HepG2 (cell line): Measurements from ENCODE around the gene ABCC2. TPM values are rescaled to one million over a fixed set of nuclear protein-coding genes. Genes with fewer than 3 reads are reported as not detected.
A peak's percentile ranks its signal among the peaks of the same experiment; 100 is the strongest.

Source experiments
- ASH2L ChIP-seq: fragments of 300-600, 200-600 bp; sonication (generic); IDR thresholded peaks from 2 replicates; pipeline ENCODE4 v1.7.0; 2017; ENCODE audit warnings: low read depth, mild to moderate bottlenecking, moderate library complexity, mixed read lengths, low read length; ENCODE audit not compliant: insufficient read length
- DNMT3B ChIP-seq: conservative IDR thresholded peaks from 2 replicates; pipeline ENCODE4 v1.6.1; 2016; ENCODE audit warnings: missing biosample characterization, control low read depth
- KDM5A ChIP-seq: fragments of 200-600 bp; sonication (generic); IDR thresholded peaks from 2 replicates; pipeline ENCODE4 v1.7.0; 2018; ENCODE audit warnings: antibody characterized with exemption, mild to moderate bottlenecking, low read length, borderline replicate concordance
- MLXIP ChIP-seq: sonication (generic); formaldehyde crosslinking; IDR thresholded peaks from 2 replicates; pipeline ENCODE4 v1.9.0; 2021; ENCODE audit warnings: missing genetic modification reagents, borderline replicate concordance
- MNT ChIP-seq: fragments of 450-650 bp; IDR thresholded peaks from 2 replicates; pipeline ENCODE4 v1.6.1; 2016
- MXI1 ChIP-seq: IDR thresholded peaks from 3 replicates; pipeline ENCODE4 v1.6.1; 2012; ENCODE audit warnings: low read depth, low read length, inconsistent platforms, borderline replicate concordance
- MYPOP ChIP-seq: sonication (generic); formaldehyde crosslinking; IDR thresholded peaks from 2 replicates; pipeline ENCODE4 v1.8.1; 2023; ENCODE audit warnings: mild to moderate bottlenecking, moderate library complexity, missing genetic modification reagents
- PHF21A ChIP-seq: sonication (generic); formaldehyde crosslinking; IDR thresholded peaks from 2 replicates; pipeline ENCODE4 v1.5.0; 2020; ENCODE audit warnings: mild to moderate bottlenecking, missing genetic modification reagents
- PREB ChIP-seq: sonication (generic); formaldehyde crosslinking; IDR thresholded peaks from 2 replicates; pipeline ENCODE4 v1.4.0; 2020; ENCODE audit warnings: missing genetic modification reagents
- SALL1 ChIP-seq: sonication (generic); formaldehyde crosslinking; IDR thresholded peaks from 2 replicates; pipeline ENCODE4 v1.8.0; 2022; ENCODE audit warnings: mild to moderate bottlenecking, missing genetic modification reagents
- TAF1 ChIP-seq: sonication (generic); formaldehyde crosslinking; IDR thresholded peaks from 2 replicates; pipeline ENCODE4 v1.4.0; 2020; ENCODE audit warnings: missing genetic modification reagents
- TBL1XR1 ChIP-seq: fragments of 150-350 bp; IDR thresholded peaks from 2 replicates; pipeline ENCODE4 v1.6.1; 2014; ENCODE audit warnings: borderline replicate concordance, low read length; ENCODE audit not compliant: partially characterized antibody
- U2AF2 ChIP-seq: fragments of 200-400 bp; formaldehyde crosslinking; IDR thresholded peaks from 2 replicates; pipeline ENCODE4 v1.6.1; 2017; ENCODE audit warnings: low read depth, mild to moderate bottlenecking, low read length
- XRCC5 ChIP-seq: fragments of 200-400 bp; formaldehyde crosslinking; optimal IDR thresholded peaks from 2 replicates; pipeline ENCODE3; 2017; ENCODE audit warnings: mild to moderate bottlenecking, low read length
- YEATS2 ChIP-seq: sonication (generic); formaldehyde crosslinking; IDR thresholded peaks from 2 replicates; pipeline ENCODE4 v1.4.0; 2020; ENCODE audit warnings: missing genetic modification reagents, borderline replicate concordance
- ZBTB7B ChIP-seq: sonication (generic); formaldehyde crosslinking; IDR thresholded peaks from 2 replicates; pipeline ENCODE4 v1.4.0; 2020; ENCODE audit warnings: missing genetic modification reagents
- ZC3H13 ChIP-seq: sonication (generic); formaldehyde crosslinking; IDR thresholded peaks from 2 replicates; pipeline ENCODE4 v1.8.1; 2023; ENCODE audit warnings: mild to moderate bottlenecking, missing genetic modification reagents, moderate library complexity
- ZNF503 ChIP-seq: sonication (generic); formaldehyde crosslinking; IDR thresholded peaks from 2 replicates; pipeline ENCODE4 v1.4.0; 2020; ENCODE audit warnings: missing genetic modification reagents
- ZNF549 ChIP-seq: sonication (generic); formaldehyde crosslinking; IDR thresholded peaks from 2 replicates; pipeline ENCODE4 v1.5.0; 2020; ENCODE audit warnings: missing genetic modification reagents
- ZNF776 ChIP-seq: sonication (generic); formaldehyde crosslinking; IDR thresholded peaks from 2 replicates; pipeline ENCODE4 v1.4.0; 2020; ENCODE audit warnings: mild to moderate bottlenecking, missing genetic modification reagents
- polyA plus RNA-seq, 8 experiments: library from polyadenylated mRNA; depleted of rRNA in 3 of 8; stranded (reverse) in 7 of 8; unstranded in 1 of 8; fragments of >200 nt; fragmentation: Illumina TruSeq in 4 of 8; extraction: Trizol in 4 of 8; gene quantifications; 2 replicates each; pipeline versions ENCODE4 v1.2.1 to v1.2.3, GENCODE V29; 2011 to 2016; ENCODE audit warnings: low read depth in 4 of 8, missing spikeins in 1 of 8, mixed read lengths in 1 of 8; ENCODE audit not compliant: insufficient read depth in 1 of 8
- total RNA-seq, 5 experiments: library from RNA; depleted of rRNA; stranded (reverse); fragments of >200 nt; fragmentation: Illumina TruSeq; extraction: Trizol; gene quantifications; 2 replicates each; pipeline ENCODE4 v1.2.3, GENCODE V29; 2016; ENCODE audit warnings: low read depth in 1 of 5

ABCC2 gene
- total and polyA plus RNA-seq, 2 of the 13 experiments (the other 11 are each of a cell fraction or from before 2014, with no cell fraction given): 181 to 497 TPM

GRCh38 chr10:99782447-99783286 lies at the start of gene ABCC2 (continued):
- TF ChIP-seq ZNF503 (CRISPR knock-in tag): no peak; the same call in none of the 2 replicates
- TF ChIP-seq ZNF549: no peak
- TF ChIP-seq ZC3H13 (CRISPR knock-in tag): no peak
- peak; percentile 78 for TF ChIP-seq PHF21A (CRISPR knock-in tag)
- TF ChIP-seq YEATS2 (CRISPR knock-in tag): peak; percentile 71; the same call in 1 of the 2 replicates
- peak; percentile 85; the same call in 2 of the 3 replicates for TF ChIP-seq MXI1
- TF ChIP-seq MNT: peak; percentile 56
- TF ChIP-seq MLXIP (CRISPR knock-in tag): no peak
- peak; percentile 57 for TF ChIP-seq ASH2L
- peak; percentile 83 for TF ChIP-seq KDM5A
- no peak for TF ChIP-seq MYPOP
- TF ChIP-seq ZNF776 (CRISPR knock-in tag): no peak
- no peak for TF ChIP-seq TBL1XR1
- peak; percentile 72; the same call in 1 of the 2 replicates for TF ChIP-seq SALL1 (CRISPR knock-in tag)
- TF ChIP-seq DNMT3B (CRISPR knock-in tag): peak; percentile 70; the same call in 1 of the 2 replicates
- TF ChIP-seq TAF1: peak; percentile 80; the same call in 1 of the 2 replicates
- TF ChIP-seq ZBTB7B: 0 out of 2 replicates have a peak, but pooled peaks have one; percentile 14
- no peak for TF ChIP-seq XRCC5
- TF ChIP-seq U2AF2: no peak
- TF ChIP-seq PREB: no peak
